GM13976 (cell line): Measurements from ENCODE around the gene ELP6.

Experiments
- DNase-seq: peaks from one replicate; pipeline ENCODE4 v3.0.0; 2012; ENCODE audit warnings: low spot score
- in situ Hi-C: fragments of 300-500 bp; cut with MboI; formaldehyde crosslinking; loops from one replicate; pipeline ENCODE4 v1.12.0; 2022; ENCODE audit warnings: low sequenced_read_pairs, mixed read lengths, inconsistent platforms; ENCODE audit not compliant: unreplicated experiment
- TF ChIP-seq, protein P1 (sequence below): IDR thresholded peaks from 2 replicates; pipeline ENCODE4 v1.5.1; 2012; ENCODE audit warnings: borderline replicate concordance, mild to moderate bottlenecking; ENCODE audit not compliant: insufficient read depth; ENCODE audit errors: extremely low read depth, missing control alignments, control extremely low read depth

ELP6 gene

DNA sequence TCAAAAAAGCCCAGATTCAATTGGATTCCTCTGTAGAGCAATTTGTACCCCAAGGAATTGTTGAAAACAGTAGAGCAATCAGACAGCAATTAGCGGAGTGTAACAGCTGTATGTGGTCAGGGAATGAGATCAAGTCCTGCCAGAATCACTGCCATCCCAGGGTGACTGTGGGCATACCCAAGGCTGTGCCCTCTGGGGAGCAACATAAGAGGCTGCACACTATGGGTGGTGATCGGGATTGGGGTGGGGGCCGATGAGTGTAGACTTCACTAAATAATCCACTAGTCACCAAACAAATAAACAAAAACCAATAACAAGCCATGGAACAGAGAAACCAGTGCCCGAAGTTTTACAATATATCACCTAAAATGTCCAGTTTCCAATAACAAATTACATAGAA is 12.1 kb upstream of the ELP6 start:
- in situ Hi-C loops, result loop anchor here (25.0 kb wide), 1 partner anchor 637 kb away; no protein-coding TSS in a partner anchor

GRCh38 chr3:47523310-47524073 is 10.0 kb upstream of the ELP6 start:
- TF ChIP-seq, protein P1, sequence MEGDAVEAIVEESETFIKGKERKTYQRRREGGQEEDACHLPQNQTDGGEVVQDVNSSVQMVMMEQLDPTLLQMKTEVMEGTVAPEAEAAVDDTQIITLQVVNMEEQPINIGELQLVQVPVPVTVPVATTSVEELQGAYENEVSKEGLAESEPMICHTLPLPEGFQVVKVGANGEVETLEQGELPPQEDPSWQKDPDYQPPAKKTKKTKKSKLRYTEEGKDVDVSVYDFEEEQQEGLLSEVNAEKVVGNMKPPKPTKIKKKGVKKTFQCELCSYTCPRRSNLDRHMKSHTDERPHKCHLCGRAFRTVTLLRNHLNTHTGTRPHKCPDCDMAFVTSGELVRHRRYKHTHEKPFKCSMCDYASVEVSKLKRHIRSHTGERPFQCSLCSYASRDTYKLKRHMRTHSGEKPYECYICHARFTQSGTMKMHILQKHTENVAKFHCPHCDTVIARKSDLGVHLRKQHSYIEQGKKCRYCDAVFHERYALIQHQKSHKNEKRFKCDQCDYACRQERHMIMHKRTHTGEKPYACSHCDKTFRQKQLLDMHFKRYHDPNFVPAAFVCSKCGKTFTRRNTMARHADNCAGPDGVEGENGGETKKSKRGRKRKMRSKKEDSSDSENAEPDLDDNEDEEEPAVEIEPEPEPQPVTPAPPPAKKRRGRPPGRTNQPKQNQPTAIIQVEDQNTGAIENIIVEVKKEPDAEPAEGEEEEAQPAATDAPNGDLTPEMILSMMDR, result no peak
- in situ Hi-C loops, result loop anchor here (5.0 kb wide), 1 partner anchor 274 kb away; no protein-coding TSS in a partner anchor
- DNase-seq, result no peak

More for the DNA sequence above, 12.1 kb upstream of the ELP6 start:
- no peak for DNase-seq
- TF ChIP-seq, protein P1, result no peak

GRCh38 chr3:47522082-47522987 is 8.8 kb upstream of the ELP6 start:
- DNase-seq, result peak; percentile 88
- TF ChIP-seq, protein P1, result peak; percentile 85
- in situ Hi-C loops, result loop anchor here (5.0 kb wide), 1 partner anchor 275 kb away; no protein-coding TSS in a partner anchor

GRCh38 chr3:47520756-47521155 is 7.2 kb upstream of the ELP6 start:
- in situ Hi-C loops, result loop anchor here (5.0 kb wide), 1 partner anchor 277 kb away; no protein-coding TSS in a partner anchor
- DNase-seq, result no peak
- TF ChIP-seq, protein P1, result no peak

GRCh38 chr3:47517937-47518336 is 4.4 kb upstream of the ELP6 start:
- in situ Hi-C loops, result no loop called here
- TF ChIP-seq, protein P1, result no peak
- no peak for DNase-seq

DNA sequence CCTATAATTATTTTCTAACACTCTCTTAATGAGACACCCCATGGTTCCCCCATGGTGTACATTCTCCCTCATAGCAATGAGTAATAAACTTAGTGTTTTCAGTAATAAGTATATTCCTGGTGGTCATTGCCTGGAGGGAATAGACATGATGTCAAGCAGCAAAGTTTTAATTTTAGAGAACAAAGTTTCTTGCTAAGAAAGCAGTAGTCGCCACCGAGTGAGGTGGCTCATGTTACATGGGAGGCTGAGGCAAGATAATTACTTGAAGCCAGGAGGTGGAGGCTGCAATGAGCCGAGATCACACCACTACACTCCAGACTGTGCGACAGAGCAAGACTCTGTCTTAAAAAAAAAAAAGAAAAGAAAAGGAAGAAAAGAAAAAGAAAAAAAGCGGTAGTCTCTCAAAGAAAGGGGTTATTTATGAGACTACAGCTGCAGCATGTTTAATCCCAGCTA is 2.4 kb upstream of the ELP6 start:
- no peak for DNase-seq
- in situ Hi-C loops, result no loop called here
- TF ChIP-seq, protein P1, result no peak
